GM23338 (cell line): ENCODE results near the gene TMEM132A. TPM values are rescaled to one million over a fixed set of nuclear protein-coding genes. Genes with fewer than 3 reads are reported as not detected.

Experiments
- ATAC-seq: fragments of 200-7000 bp; cut with Tn5 transposase; 3 replicates; pipeline ENCODE4 v1.9.1; 2020
- DNase-seq: peaks from one replicate; pipeline ENCODE4 v3.0.0-alpha.2; 2015; ENCODE audit warnings: low spot score
- H2AFZ ChIP-seq: fragments of 200-600 bp; sonication (generic); 2 replicates; pipeline ENCODE4 v1.8.0; 2016; ENCODE audit warnings: antibody characterized with exemption, mild to moderate bottlenecking, moderate library complexity
- H3F3A ChIP-seq: fragments of 200-600 bp; sonication (generic); replicated peaks from 2 replicates; pipeline ENCODE4 v1.8.0; 2017; ENCODE audit warnings: antibody characterized with exemption, mixed run types, low read depth
- H3K27ac ChIP-seq: fragments of 200-600 bp; sonication (generic); 2 replicates; pipeline ENCODE4 v1.6.1; 2016; ENCODE audit warnings: low read depth
- H3K27me3 ChIP-seq: fragments of 200-600 bp; sonication (generic); 2 replicates; pipeline ENCODE4 v1.8.0; 2016; ENCODE audit warnings: mild to moderate bottlenecking, mixed run types, moderate library complexity; ENCODE audit not compliant: insufficient read depth
- H3K36me3 ChIP-seq: fragments of 200-600 bp; sonication (generic); 2 replicates; pipeline ENCODE4 v1.8.0; 2016; ENCODE audit warnings: mild to moderate bottlenecking; ENCODE audit not compliant: insufficient read depth
- H3K4me1 ChIP-seq: fragments of 200-600 bp; sonication (generic); 2 replicates; pipeline ENCODE4 v1.8.0; 2016; ENCODE audit warnings: mild to moderate bottlenecking, moderate library complexity; ENCODE audit not compliant: insufficient read depth
- H3K4me2 ChIP-seq: fragments of 200-600 bp; sonication (generic); 2 replicates; pipeline ENCODE4 v1.7.1; 2017; ENCODE audit warnings: mixed run types
- H3K4me3 ChIP-seq: fragments of 200-600 bp; sonication (generic); 2 replicates; pipeline ENCODE4 v1.6.1; 2016; ENCODE audit warnings: mixed run types
- H3K79me2 ChIP-seq: fragments of 200-600 bp; sonication (generic); replicated peaks from 2 replicates; pipeline ENCODE4 v1.8.0; 2017; ENCODE audit warnings: mild to moderate bottlenecking; ENCODE audit not compliant: insufficient read depth
- H3K9me2 ChIP-seq: fragments of 200-600 bp; sonication (generic); 2 replicates; pipeline ENCODE4 v1.8.0; 2017; ENCODE audit not compliant: insufficient read depth
- H4K20me1 ChIP-seq: fragments of 200-600 bp; sonication (generic); replicated peaks from 2 replicates; pipeline ENCODE4 v1.8.0; 2017; ENCODE audit warnings: mild to moderate bottlenecking; ENCODE audit not compliant: insufficient read depth
- H3K27ac Mint-ChIP-seq: 2 replicates; pipeline ENCODE4 v1.8.0; 2020; ENCODE audit warnings: inconsistent platforms, mild to moderate bottlenecking, moderate library complexity, mixed read lengths
- H3K27me3 Mint-ChIP-seq: 3 replicates; pipeline ENCODE4 v1.8.0; 2022; ENCODE audit warnings: low read depth, mild to moderate bottlenecking, moderate library complexity, mixed read lengths, inconsistent platforms; ENCODE audit not compliant: insufficient read depth, poor library complexity
- H3K36me3 Mint-ChIP-seq: 3 replicates; pipeline ENCODE4 v1.8.0; 2021; ENCODE audit warnings: low read depth, mild to moderate bottlenecking, inconsistent platforms, moderate library complexity, mixed read lengths
- H3K4me1 Mint-ChIP-seq: 3 replicates; pipeline ENCODE4 v1.8.0; 2020; ENCODE audit warnings: mild to moderate bottlenecking, inconsistent platforms, mixed read lengths
- H3K4me3 Mint-ChIP-seq: 3 replicates; pipeline ENCODE4 v1.8.0; 2021; ENCODE audit warnings: moderate library complexity, mild to moderate bottlenecking, inconsistent platforms, mixed read lengths
- H3K9me3 Mint-ChIP-seq: 3 replicates; pipeline ENCODE4 v1.8.0; 2020; ENCODE audit warnings: moderate library complexity, mild to moderate bottlenecking, inconsistent platforms, mixed read lengths
- NANOG ChIP-seq: IDR thresholded peaks from 2 replicates; pipeline ENCODE4 v1.6.1; 2016; ENCODE audit warnings: antibody characterized with exemption, borderline replicate concordance
- POLR2AphosphoS5 ChIP-seq: IDR thresholded peaks from 2 replicates; pipeline ENCODE4 v1.6.1; 2016; ENCODE audit warnings: antibody characterized with exemption, low read depth
- REST ChIP-seq: IDR thresholded peaks from one replicate; pipeline ENCODE4 v1.6.1; 2018; ENCODE audit warnings: antibody characterized with exemption; ENCODE audit not compliant: unreplicated experiment
- ZNF114 ChIP-seq: fragments of 250-450 bp; sonication (Bioruptor Pico); IDR thresholded peaks from 2 replicates; pipeline ENCODE4 v1.5.0; 2020; ENCODE audit warnings: mild to moderate bottlenecking, moderate library complexity
- ZNF331 ChIP-seq: fragments of 250-450 bp; sonication (Bioruptor Pico); IDR thresholded peaks from 2 replicates; pipeline ENCODE4 v1.5.0; 2020; ENCODE audit warnings: low read depth, mild to moderate bottlenecking, moderate library complexity
- ZNF462 ChIP-seq: fragments of 250-450 bp; sonication (Bioruptor Pico); IDR thresholded peaks from 2 replicates; pipeline ENCODE4 v1.5.0; 2020; ENCODE audit warnings: mild to moderate bottlenecking, moderate library complexity
- polyA plus RNA-seq: library from polyadenylated mRNA; unstranded; fragments of >200 nt; fragmentation: Nextera tagmentation; extraction: Ambion mirVana; gene quantifications from 2 replicates; pipeline ENCODE4 v1.2.1, GENCODE V29; 2016
- total RNA-seq: library from RNA; depleted of rRNA; stranded (reverse); fragments of >200 nt; shearing (Covaris generic); gene quantifications from 2 replicates; pipeline ENCODE4 v1.2.3, GENCODE V29; 2014

The TMEM132A gene
- total and polyA plus RNA-seq, 2 experiments from 2014 or later = 36.2 to 96.6 TPM

- H3K27me3 ChIP-seq = peaks cover 18% of the 10 kb centered on the region
- no peak overlapping the region for H3K4me3 Mint-ChIP-seq
- no peak overlapping the region for H2AFZ ChIP-seq
- peaks cover 25% of the 10 kb centered on the region for H3K27me3 Mint-ChIP-seq
- TF ChIP-seq ZNF114 = no peak
- TF ChIP-seq ZNF331 (CRISPR knock-in tag) = no peak
- TF ChIP-seq ZNF462 (CRISPR knock-in tag) = no peak
- no peak for TF ChIP-seq NANOG
- no peak for TF ChIP-seq REST
- TF ChIP-seq POLR2AphosphoS5 = no peak
- no peak overlapping the region for H3K27ac ChIP-seq
- H3K36me3 Mint-ChIP-seq = peaks cover 3% of the 10 kb centered on the region; the same call in 1 of the 3 replicates
- peaks cover 19% of the 10 kb centered on the region for H3K4me1 ChIP-seq
- no peak overlapping the region for H3K4me3 ChIP-seq
- H3K27ac Mint-ChIP-seq = no peak overlapping the region
- H3K4me2 ChIP-seq = no peak overlapping the region
- peaks cover 8% of the 10 kb centered on the region for H3F3A ChIP-seq
- H3K36me3 ChIP-seq = no peaks in the 10 kb centered on the region
- H3K79me2 ChIP-seq = peaks cover 6% of the 10 kb centered on the region; the same call in 1 of the 2 replicates
- H3K9me2 ChIP-seq = no peaks in the 10 kb centered on the region
- ATAC-seq (no peak), DNase-seq (no peak)
- peaks cover 35% of the 10 kb centered on the region for H3K4me1 Mint-ChIP-seq
- H4K20me1 ChIP-seq = 0 out of 2 replicates have a peak, but pooled peaks cover 3% of the 10 kb centered on the region
- no peaks in the 10 kb centered on the region for H3K9me3 Mint-ChIP-seq
These were observed 22.5 kb downstream of the TMEM132A start for GRCh38 chr11:60946601-60947264.
